Esophagus muscularis mucosa (tissue), 4 donors: ENCODE results near the gene PGBD2. TPM values are rescaled to one million over a fixed set of nuclear protein-coding genes. Genes with fewer than 3 reads are reported as not detected.
"Not testable (repeated sequence)": the region's sequence is repeated elsewhere in the genome, so short reads cannot be mapped to it uniquely, and the experiment has no call there.

ENCODE experiments used
- DNase-seq: peaks from one replicate; pipeline ENCODE4 v3.0.0-alpha.2; 2017; ENCODE audit errors: extremely low spot score
- H3K27ac ChIP-seq, 4 donors: fragments of 200-600 bp; sonication (generic); replicated peaks in 1 of 4; 1 replicate in 3 of 4; 2 replicates in 1 of 4; pipeline ENCODE4 v1.5.1; 2016 to 2019; ENCODE audit warnings: mild to moderate bottlenecking in 1 of 4
- H3K27me3 ChIP-seq, 4 donors: fragments of 200-600 bp; sonication (generic); one replicate each; pipeline versions ENCODE4 v1.5.1 to v1.6.0; 2016 to 2019
- H3K36me3 ChIP-seq, 4 donors: fragments of 200-600 bp; sonication (generic); one replicate each; pipeline ENCODE4 v1.5.1; 2016 to 2019
- H3K4me1 ChIP-seq, 4 donors: fragments of 200-600 bp; sonication (generic); one replicate each; pipeline ENCODE4 v1.5.1; 2016 to 2019
- H3K4me3 ChIP-seq, 4 donors: fragments of 200-600 bp; sonication (generic); 1 replicate in 2 of 4; 2 replicates in 2 of 4; pipeline ENCODE4 v1.5.1; 2016 to 2019; ENCODE audit warnings: mild to moderate bottlenecking in 4 of 4, moderate library complexity in 1 of 4
- H3K9me3 ChIP-seq, 4 donors: fragments of 200-600 bp; sonication (generic); 1 replicate in 3 of 4; 2 replicates in 1 of 4; pipeline ENCODE4 v1.5.1; 2016 to 2019
- EP300 ChIP-seq: sonication (generic); formaldehyde crosslinking; IDR thresholded peaks from one replicate; pipeline ENCODE4 v1.6.1; 2017; ENCODE audit warnings: antibody characterized with exemption
- POLR2A ChIP-seq: fragments of 450-650 bp; IDR thresholded peaks from one replicate; pipeline ENCODE4 v1.6.1; 2017; ENCODE audit warnings: antibody characterized with exemption, moderate library complexity, mild to moderate bottlenecking, low read depth
- POLR2AphosphoS5 ChIP-seq, 2 donors: sonication (generic); formaldehyde crosslinking; IDR thresholded peaks; one replicate each; pipeline ENCODE4 v1.6.1; 2017; ENCODE audit warnings: antibody characterized with exemption in 2 of 2
- WGBS: methylation state at CpG from one replicate; pipeline ENCODE4 v1.1.5; 2018; 5-methylcytosine and 5-hydroxymethylcytosine counted together
- intact Hi-C: fragments of 100-400 bp; cut with DNase I; formaldehyde crosslinking; loops from one replicate; pipeline ENCODE4 v1.15.1; 2023
- total RNA-seq, 4 donors: library from RNA; depleted of rRNA; stranded (reverse); fragments of >200 nt; gene quantifications; one replicate each; pipeline versions ENCODE4 v1.1.0 to v1.2.1, GENCODE V29; 2016
- TF ChIP-seq, protein P1 (sequence below), 3 experiments: fragments of 200-600 bp in 2 of 3; fragments of 450-650 bp in 1 of 3; sonication (generic) in 2 of 3; IDR thresholded peaks; one replicate each; pipeline ENCODE4 v1.5.1; 2017 to 2019; ENCODE audit warnings: antibody characterized with exemption in 3 of 3, mild to moderate bottlenecking in 2 of 3, moderate library complexity in 1 of 3

Gene PGBD2
- total RNA-seq, 4 donors from 2014 or later, result 3.1 to 5.6 (median 4.1) TPM

DNA sequence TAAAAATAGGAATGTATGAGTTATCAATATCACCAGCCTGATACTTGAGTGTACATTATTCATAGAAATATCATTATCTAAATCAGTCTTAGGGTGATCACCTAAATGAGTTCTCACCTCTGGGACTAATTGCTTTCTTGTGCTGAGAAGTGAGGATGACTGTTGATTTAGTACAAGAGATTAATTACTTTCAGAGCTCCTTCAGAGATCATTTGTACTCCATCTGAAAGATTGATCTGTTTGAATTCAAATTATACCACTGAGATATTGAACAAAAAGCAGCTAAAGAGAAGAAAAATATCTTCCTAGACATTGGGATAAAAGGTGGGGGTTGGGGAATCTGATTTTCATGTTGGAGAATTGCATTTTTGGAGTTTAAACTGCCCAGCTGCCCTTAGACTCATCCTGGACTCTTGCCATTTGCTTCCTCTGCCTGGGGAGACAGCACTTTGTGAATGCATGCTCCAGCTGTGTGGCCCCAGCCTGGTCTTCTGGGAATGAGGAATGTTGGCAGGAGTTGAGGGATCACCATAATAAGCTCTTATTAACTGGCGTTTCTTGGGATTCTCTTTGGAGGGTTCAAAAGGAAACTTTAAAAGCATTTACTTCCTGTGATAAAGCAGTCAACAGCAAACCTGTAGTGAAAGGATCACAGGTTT is 19.7 kb upstream of the PGBD2 start:
- no peak overlapping the region for H3K27ac ChIP-seq

DNA sequence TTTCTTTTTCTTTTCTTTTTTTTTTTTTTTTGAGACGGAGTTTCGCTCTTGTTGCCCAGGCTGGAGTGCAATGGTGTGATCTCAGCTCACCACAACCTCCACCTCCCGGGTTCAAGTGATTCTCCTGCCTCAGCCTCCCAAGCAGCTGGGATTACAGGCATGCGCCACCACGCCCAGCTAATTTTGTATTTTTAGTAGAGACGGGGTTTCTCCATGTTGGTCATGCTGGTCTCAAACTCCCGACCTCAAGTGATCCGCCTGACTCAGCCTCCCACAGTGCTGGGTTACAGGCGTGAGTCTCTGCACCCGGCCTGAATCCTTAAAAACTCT is 16.2 kb upstream of the PGBD2 start:
- H3K4me1 ChIP-seq, H3K4me3 ChIP-seq, H3K36me3 ChIP-seq, H3K9me3 ChIP-seq, intact Hi-C loops, H3K27me3 ChIP-seq, DNase-seq, H3K27ac ChIP-seq: not testable (repeated sequence)
- WGBS, result 90% methylated on average over 10 of the region's 10 CpGs

More for the DNA sequence above, 19.7 kb upstream of the PGBD2 start:
- TF ChIP-seq EP300 (no peak), POLR2AphosphoS5 (IDR thresholded peaks at IDR 0.05) (no peak), POLR2A (no peak)
- TF ChIP-seq, protein P1, sequence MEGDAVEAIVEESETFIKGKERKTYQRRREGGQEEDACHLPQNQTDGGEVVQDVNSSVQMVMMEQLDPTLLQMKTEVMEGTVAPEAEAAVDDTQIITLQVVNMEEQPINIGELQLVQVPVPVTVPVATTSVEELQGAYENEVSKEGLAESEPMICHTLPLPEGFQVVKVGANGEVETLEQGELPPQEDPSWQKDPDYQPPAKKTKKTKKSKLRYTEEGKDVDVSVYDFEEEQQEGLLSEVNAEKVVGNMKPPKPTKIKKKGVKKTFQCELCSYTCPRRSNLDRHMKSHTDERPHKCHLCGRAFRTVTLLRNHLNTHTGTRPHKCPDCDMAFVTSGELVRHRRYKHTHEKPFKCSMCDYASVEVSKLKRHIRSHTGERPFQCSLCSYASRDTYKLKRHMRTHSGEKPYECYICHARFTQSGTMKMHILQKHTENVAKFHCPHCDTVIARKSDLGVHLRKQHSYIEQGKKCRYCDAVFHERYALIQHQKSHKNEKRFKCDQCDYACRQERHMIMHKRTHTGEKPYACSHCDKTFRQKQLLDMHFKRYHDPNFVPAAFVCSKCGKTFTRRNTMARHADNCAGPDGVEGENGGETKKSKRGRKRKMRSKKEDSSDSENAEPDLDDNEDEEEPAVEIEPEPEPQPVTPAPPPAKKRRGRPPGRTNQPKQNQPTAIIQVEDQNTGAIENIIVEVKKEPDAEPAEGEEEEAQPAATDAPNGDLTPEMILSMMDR (IDR thresholded peaks at IDR 0.05), result no peak
- intact Hi-C loops, result no loop called here
- no peak for DNase-seq
- WGBS, result 17% methylated on average over 1 of the region's 1 CpG
- no peak overlapping the region for H3K4me3 ChIP-seq
- no peaks in the 10 kb centered on the region for H3K27me3 ChIP-seq
- H3K4me1 ChIP-seq, result no peaks in the 10 kb centered on the region
- H3K36me3 ChIP-seq, result no peaks in the 10 kb centered on the region
- H3K9me3 ChIP-seq, result no peaks in the 10 kb centered on the region

DNA sequence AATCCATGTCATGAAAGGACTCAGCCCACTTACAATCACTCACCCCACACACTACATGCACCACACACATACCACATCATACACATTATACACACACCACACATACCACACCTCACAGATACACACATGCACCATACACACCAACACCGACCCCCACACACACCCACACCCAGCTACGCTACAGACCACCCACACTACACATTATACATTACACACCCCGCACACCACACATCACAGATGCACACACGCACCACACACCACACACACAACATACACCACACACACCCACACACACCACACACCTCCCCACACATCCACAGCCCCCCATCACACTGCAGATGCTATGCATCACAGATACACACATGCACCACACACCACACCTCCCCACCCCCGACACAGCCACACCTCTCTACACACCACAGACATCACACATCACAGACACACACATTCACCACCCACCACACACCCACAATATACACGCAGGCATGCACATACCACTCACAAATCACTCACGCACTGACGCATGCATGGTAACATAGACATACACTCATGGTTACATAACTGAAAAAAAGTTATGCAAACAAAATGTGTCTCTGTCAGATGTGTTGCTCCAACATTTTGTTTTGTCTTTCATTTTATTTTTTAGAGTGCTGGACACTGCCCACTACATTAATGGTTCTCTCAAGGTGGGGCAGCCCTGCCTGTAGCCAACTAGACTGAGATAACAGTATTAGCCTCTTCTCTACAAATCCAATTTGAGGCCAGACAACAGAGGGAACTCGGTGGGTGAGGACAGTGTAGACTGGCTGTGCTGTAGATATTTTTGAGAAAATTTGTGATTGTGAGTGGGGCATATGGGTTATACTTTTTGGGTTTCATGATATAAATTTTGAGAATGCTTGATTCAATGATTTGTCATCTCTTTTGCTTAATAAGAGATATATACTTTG is 15.2 kb upstream of the PGBD2 start:
- no peak for DNase-seq

DNA sequence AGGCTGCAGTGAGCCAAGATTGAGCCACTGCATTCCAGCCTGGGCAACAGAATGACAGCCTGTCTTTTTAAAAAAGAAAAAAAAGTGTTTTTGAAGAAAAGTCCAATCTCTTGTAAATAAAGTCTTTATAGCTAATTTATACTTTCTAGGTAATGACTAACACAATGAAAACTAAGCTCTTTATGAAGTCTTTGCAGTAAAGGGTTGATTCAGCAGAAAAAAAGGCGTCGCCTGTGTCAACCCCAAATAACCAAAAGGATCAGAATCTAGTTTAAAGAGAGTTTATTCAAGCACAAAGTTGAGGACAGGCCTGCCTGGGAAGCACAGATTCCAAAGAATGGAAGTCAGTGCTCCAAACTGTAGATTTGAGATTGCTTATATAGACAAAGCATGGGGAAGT is 14.3 kb upstream of the PGBD2 start:
- 97% methylated on average over 2 of the region's 2 CpGs for WGBS
- no peaks in the 10 kb centered on the region for H3K4me1 ChIP-seq
- no peaks in the 10 kb centered on the region for H3K9me3 ChIP-seq
- H3K27ac ChIP-seq, result no peak overlapping the region
- DNase-seq, result no peak
- no peak for TF ChIP-seq EP300
- TF ChIP-seq POLR2AphosphoS5 (IDR thresholded peaks at IDR 0.05), result no peak
- TF ChIP-seq, protein P1 (IDR thresholded peaks at IDR 0.05), result no peak
- no peak for TF ChIP-seq POLR2A
- no peak overlapping the region for H3K4me3 ChIP-seq
- intact Hi-C loops, result no loop called here
- no peaks in the 10 kb centered on the region for H3K36me3 ChIP-seq
- H3K27me3 ChIP-seq, result peaks cover 0 to 6% (median 0%) of the 10 kb centered on the region in 4 donors

More for the DNA sequence above, 15.2 kb upstream of the PGBD2 start:
- Histone ChIP-seq H3K27ac (no peak overlapping the region), H3K9me3 (no peaks in the 10 kb centered on the region), H3K36me3 (no peaks in the 10 kb centered on the region), H3K4me3 (no peak overlapping the region), H3K4me1 (no peaks in the 10 kb centered on the region), H3K27me3 (peaks cover 0 to 4% (median 0%) of the 10 kb centered on the region in 4 donors)
- 92% methylated on average over 9 of the region's 9 CpGs for WGBS
- intact Hi-C loops, result no loop called here
- TF ChIP-seq EP300 (no peak), POLR2AphosphoS5 (IDR thresholded peaks at IDR 0.05) (no peak), POLR2A (no peak)
- TF ChIP-seq, protein P1 (IDR thresholded peaks at IDR 0.05), result no peak

DNA sequence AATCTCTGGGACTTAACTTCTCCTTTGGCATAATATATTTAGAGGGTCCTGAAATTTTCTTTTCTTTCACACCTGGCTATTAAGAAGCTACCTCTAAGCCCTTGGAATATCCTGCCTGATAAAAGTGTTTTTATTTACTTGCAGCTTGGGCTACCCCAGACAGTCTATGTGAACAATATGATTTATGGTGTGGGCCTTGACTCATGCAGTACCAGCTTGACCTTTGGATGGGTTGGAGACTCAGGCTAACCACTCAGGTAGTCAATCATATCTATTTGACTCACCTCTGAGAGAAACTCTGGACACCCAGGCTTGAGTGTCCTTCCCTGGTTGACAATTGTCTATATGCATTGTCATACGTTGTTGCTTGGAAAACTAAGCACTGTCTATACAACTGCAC is 13.4 kb upstream of the PGBD2 start:
- Histone ChIP-seq H3K4me1 (no peaks in the 10 kb centered on the region), H3K27ac (no peak overlapping the region), H3K36me3 (no peaks in the 10 kb centered on the region), H3K4me3 (no peak overlapping the region), H3K9me3 (no peaks in the 10 kb centered on the region), H3K27me3 (peaks cover 0 to 10% (median 0%) of the 10 kb centered on the region in 4 donors)
- TF ChIP-seq, protein P1 (IDR thresholded peaks at IDR 0.05), result no peak
- no peak for TF ChIP-seq POLR2AphosphoS5 (IDR thresholded peaks at IDR 0.05)
- WGBS, result 75% methylated on average over 1 of the region's 1 CpG
- DNase-seq, result no peak
- intact Hi-C loops, result no loop called here
